Measurements from ENCODE around the gene DLGAP1. TPM values are rescaled to one million over a fixed set of nuclear protein-coding genes. Genes with fewer than 3 reads are reported as not detected.

DLGAP1 gene
- total RNA-seq, 3 donors from 2014 or later (not counting 1 experiment from before 2014, with no cell fraction given): not detected

GRCh38 chr18:3592864-3593263 lies 862.2 kb downstream of the DLGAP1 start:
- Histone ChIP-seq H3K4me3 (ENCODE audit: low read length) (no peak overlapping the region), H3K9me3 (ENCODE audit: control insufficient read depth, insufficient read depth, low read length) (no peaks in the 10 kb centered on the region), H3K36me3 (ENCODE audit: control insufficient read depth, insufficient read depth, low read length) (peaks cover 8% of the 10 kb centered on the region), H3K27me3 (ENCODE audit: control insufficient read depth, insufficient read depth, low read length) (no peaks in the 10 kb centered on the region), H3K27ac (ENCODE audit: low read length) (peak overlapping the region; percentile 97), H3K4me1 (ENCODE audit: control insufficient read depth, insufficient read depth, low read length) (peaks cover 43% of the 10 kb centered on the region)
- H3K27me3 Mint-ChIP-seq (ENCODE audit: low read depth in 2 of 2): no peaks in the 10 kb centered on the region
- no peak overlapping the region for H3K4me3 Mint-ChIP-seq
- peak in 1 of 2 donors; percentile 24 for DNase-seq
- H3K36me3 Mint-ChIP-seq: no peaks in the 10 kb centered on the region
- H3K4me1 Mint-ChIP-seq: peaks cover 46% of the 10 kb centered on the region in 2 donors
- ATAC-seq: no peak
- 62% methylated on average over 6 of the region's 6 CpGs for WGBS (ENCODE audit: insufficient coverage)
- intact Hi-C loops (cut with micrococcal nuclease): loop anchor here (5.0 kb wide), 2 partner anchors 74 to 331 kb away; partner anchors contain the start of gene MYL12B
- H3K27ac Mint-ChIP-seq: peak overlapping the region; percentile 99
- no peaks in the 10 kb centered on the region for H3K9me3 Mint-ChIP-seq
- TF ChIP-seq CTCF (IDR thresholded peaks at IDR 0.05): no peak

GRCh38 chr18:3590096-3590630 lies 864.9 kb downstream of the DLGAP1 start:
- Mint-ChIP-seq H3K4me1 (peaks cover 19 to 27% of the 10 kb centered on the region in 2 donors), H3K9me3 (no peaks in the 10 kb centered on the region), H3K4me3 (no peak overlapping the region), H3K36me3 (no peaks in the 10 kb centered on the region), H3K27ac (no peak overlapping the region), H3K27me3 (ENCODE audit: low read depth in 2 of 2) (no peaks in the 10 kb centered on the region)
- no peaks in the 10 kb centered on the region for H3K36me3 ChIP-seq (ENCODE audit: control insufficient read depth, insufficient read depth, low read length)
- DNase-seq (no peak), ATAC-seq (no peak)
- no peak for TF ChIP-seq CTCF (IDR thresholded peaks at IDR 0.05)
- no peaks in the 10 kb centered on the region for H3K27me3 ChIP-seq (ENCODE audit: control insufficient read depth, insufficient read depth, low read length)
- no peak overlapping the region for H3K4me3 ChIP-seq (ENCODE audit: low read length)
- intact Hi-C loops (cut with micrococcal nuclease): loop anchor here (5.0 kb wide), 2 partner anchors 77 to 328 kb away; partner anchors contain the start of gene MYL12B
- H3K9me3 ChIP-seq (ENCODE audit: control insufficient read depth, insufficient read depth, low read length): no peaks in the 10 kb centered on the region
- peaks cover 16% of the 10 kb centered on the region for H3K4me1 ChIP-seq (ENCODE audit: control insufficient read depth, insufficient read depth, low read length)
- 90% methylated on average over 8 of the region's 8 CpGs for WGBS (ENCODE audit: insufficient coverage)
- H3K27ac ChIP-seq (ENCODE audit: low read length): no peak overlapping the region

- WGBS (ENCODE audit: insufficient coverage): 46% methylated on average over 11 of the region's 12 CpGs
- Histone ChIP-seq H3K4me1 (ENCODE audit: control insufficient read depth, insufficient read depth, low read length) (no peaks in the 10 kb centered on the region), H3K27ac (ENCODE audit: low read length) (peak overlapping the region; percentile 33)
Observed at GRCh38 chr18:3585656-3586509, 869.2 kb downstream of the DLGAP1 start.

More at GRCh38 chr18:3585656-3586509, 869.2 kb downstream of the DLGAP1 start:
- DNase-seq (peak; percentile 62 to 86), ATAC-seq (peak; percentile 85 to 98 (median 98))
- Mint-ChIP-seq H3K36me3 (no peaks in the 10 kb centered on the region), H3K4me3 (no peak overlapping the region), H3K27me3 (ENCODE audit: low read depth in 2 of 2) (peaks cover 0 to 3% of the 10 kb centered on the region in 2 donors), H3K27ac (no peak overlapping the region), H3K4me1 (peaks cover 0 to 7% of the 10 kb centered on the region in 2 donors), H3K9me3 (no peaks in the 10 kb centered on the region)
- Histone ChIP-seq H3K4me3 (ENCODE audit: low read length) (no peak overlapping the region), H3K36me3 (ENCODE audit: control insufficient read depth, insufficient read depth, low read length) (no peaks in the 10 kb centered on the region), H3K27me3 (ENCODE audit: control insufficient read depth, insufficient read depth, low read length) (no peaks in the 10 kb centered on the region), H3K9me3 (ENCODE audit: control insufficient read depth, insufficient read depth, low read length) (no peaks in the 10 kb centered on the region)
- peak; percentile 63 for TF ChIP-seq CTCF (IDR thresholded peaks at IDR 0.05)
- intact Hi-C loops (cut with micrococcal nuclease): loop anchor here (1.0 to 2.0 kb wide), 2 partner anchors 73 to 305 kb away; no protein-coding TSS in a partner anchor
